ENCODE results near the gene CDKAL1.

CDKAL1 gene

DNA sequence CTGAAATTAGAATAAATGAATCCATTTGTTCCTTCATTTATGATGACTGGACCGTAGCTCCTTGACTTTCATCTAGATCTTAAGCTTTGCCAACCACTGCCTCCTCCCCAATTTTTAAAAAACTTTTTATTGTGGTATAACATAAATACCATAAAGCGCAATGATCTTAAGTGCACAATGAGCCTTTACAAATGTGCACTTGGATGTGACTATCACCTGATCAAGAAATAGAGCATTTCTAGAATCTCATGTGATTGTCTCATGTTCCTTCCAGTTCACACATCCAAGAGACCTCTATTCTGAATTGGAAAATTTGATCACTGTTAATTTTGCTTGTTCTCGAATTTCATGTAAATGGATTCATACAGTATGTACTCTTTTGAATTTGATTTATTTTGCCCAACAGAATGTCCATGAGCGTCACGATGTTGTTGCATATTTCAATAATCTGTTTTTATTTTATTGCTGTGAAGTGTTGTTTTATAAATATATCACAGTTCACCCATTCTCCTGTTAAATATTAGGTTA is 442.2 kb downstream of the CDKAL1 start:
- no peak for DNase-seq (ENCODE audit: low read depth)
- TF ChIP-seq, protein P1, sequence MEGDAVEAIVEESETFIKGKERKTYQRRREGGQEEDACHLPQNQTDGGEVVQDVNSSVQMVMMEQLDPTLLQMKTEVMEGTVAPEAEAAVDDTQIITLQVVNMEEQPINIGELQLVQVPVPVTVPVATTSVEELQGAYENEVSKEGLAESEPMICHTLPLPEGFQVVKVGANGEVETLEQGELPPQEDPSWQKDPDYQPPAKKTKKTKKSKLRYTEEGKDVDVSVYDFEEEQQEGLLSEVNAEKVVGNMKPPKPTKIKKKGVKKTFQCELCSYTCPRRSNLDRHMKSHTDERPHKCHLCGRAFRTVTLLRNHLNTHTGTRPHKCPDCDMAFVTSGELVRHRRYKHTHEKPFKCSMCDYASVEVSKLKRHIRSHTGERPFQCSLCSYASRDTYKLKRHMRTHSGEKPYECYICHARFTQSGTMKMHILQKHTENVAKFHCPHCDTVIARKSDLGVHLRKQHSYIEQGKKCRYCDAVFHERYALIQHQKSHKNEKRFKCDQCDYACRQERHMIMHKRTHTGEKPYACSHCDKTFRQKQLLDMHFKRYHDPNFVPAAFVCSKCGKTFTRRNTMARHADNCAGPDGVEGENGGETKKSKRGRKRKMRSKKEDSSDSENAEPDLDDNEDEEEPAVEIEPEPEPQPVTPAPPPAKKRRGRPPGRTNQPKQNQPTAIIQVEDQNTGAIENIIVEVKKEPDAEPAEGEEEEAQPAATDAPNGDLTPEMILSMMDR (conservative IDR thresholded peaks at IDR 0.05; ENCODE audit: low read depth, low read length) = no peak

DNA sequence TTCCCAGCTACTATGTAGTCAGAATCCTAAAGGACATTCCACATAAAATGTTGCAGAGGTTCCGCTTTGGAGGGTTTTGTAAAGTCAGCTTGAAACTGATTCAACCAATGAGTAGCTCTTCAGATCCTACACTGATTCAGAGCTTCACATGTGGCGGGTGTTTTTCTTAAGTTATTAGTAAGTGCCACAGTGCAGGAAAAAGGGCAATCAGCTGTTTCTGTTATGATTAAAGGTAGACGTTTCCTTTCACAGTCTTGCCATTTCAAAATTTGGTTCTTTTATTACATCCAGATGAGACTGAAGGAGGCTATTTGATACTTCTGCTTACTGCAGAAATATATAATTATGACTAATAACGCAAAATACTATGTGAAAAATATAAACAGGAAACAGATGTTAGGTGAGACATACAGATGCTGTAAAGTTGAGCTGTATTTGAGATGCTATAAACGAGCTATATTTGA is 443.9 kb downstream of the CDKAL1 start:
- TF ChIP-seq, protein P1 (conservative IDR thresholded peaks at IDR 0.05; ENCODE audit: low read depth, low read length) = no peak
- no peak overlapping the region for H3K4me3 ChIP-seq (ENCODE audit: low read length)
- DNase-seq (ENCODE audit: low read depth) = no peak

More for the DNA sequence above, 442.2 kb downstream of the CDKAL1 start:
- H3K4me3 ChIP-seq (ENCODE audit: low read length) = no peak overlapping the region

DNA sequence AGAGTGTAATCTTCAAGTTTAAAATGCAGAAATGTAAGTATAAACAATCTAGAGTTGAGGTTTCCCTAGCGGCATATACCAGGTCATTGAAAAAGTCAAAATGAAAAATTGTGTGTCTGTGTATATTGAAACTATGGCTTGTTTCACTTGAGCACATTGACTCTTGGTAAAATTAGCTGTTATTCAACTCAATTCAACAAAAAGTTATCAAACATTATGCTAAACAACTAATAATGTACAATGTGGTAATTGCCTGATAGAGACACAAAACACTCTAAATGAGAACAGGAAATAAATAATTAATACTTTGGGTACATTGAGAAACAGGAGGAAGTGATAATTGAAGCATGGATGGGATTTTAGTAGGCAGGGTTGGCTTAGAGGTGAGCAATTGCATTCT is 444.8 kb downstream of the CDKAL1 start:
- DNase-seq (ENCODE audit: low read depth) = no peak
- TF ChIP-seq, protein P1 (conservative IDR thresholded peaks at IDR 0.05; ENCODE audit: low read depth, low read length) = no peak
- H3K4me3 ChIP-seq (ENCODE audit: low read length) = no peak overlapping the region

DNA sequence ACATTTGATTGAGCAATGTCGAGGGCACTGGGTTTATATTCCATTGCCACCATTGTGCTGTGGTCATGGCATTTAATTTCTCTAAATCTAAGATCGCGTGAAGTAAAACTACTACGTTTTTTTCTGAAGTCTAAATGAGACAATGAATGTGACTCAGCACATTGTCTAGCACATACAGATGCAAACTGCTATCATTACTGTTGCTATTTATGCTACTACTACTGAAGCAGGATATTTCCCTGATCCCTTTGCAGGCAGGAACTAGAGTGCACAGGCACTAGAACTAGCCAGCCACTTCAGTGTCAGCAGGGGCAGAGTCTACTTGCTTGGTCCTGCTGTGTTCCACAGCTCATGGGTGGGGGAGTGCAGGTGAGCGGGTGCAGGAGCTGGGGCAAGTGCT is 449.7 kb downstream of the CDKAL1 start:
- no peak overlapping the region for H3K4me3 ChIP-seq (ENCODE audit: low read length)
- DNase-seq (ENCODE audit: low read depth) = no peak
- TF ChIP-seq, protein P1 (conservative IDR thresholded peaks at IDR 0.05; ENCODE audit: low read depth, low read length) = no peak

DNA sequence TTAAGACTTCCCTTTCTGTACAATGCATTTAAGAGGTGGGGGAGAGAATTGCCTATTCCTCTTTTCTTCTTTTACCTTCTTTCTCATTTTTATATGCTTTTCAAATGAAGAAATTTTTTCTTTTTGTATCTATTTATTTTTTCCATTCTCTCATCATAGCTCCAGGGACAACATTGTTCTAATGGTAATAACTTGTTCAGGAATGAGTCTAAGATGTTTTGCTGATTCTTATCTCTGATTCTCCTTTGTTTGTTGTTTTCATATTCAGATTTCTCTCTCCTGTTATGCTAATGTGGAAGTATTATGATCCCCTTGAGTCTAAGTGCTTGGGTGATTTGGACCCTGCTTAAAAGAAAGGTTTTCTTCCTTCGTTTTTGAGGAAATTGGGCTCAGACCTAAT is 451.6 kb downstream of the CDKAL1 start:
- DNase-seq (ENCODE audit: low read depth) = no peak
- TF ChIP-seq, protein P1 (conservative IDR thresholded peaks at IDR 0.05; ENCODE audit: low read depth, low read length) = no peak
- H3K4me3 ChIP-seq (ENCODE audit: low read length) = no peak overlapping the region

DNA sequence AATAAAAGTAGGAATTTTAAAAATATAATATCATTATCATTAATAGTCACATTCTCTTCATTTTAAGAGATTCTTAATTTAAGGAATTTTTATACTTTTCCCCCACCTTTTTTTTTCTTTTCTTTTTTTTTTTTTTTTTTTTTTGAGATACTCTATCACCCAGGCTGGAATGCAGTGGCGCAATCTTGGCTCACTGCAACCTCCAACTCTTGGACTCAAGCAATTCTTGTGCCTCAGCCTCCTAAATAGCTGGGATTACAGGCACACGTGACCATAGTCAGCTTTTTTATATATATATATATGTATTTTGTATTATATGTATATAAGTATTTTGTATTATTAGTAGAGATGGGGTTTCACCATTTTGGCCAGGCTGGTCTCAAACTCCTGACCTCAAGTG is 457.7 kb downstream of the CDKAL1 start:
- H3K4me3 ChIP-seq (ENCODE audit: low read length) = no peak overlapping the region
- TF ChIP-seq, protein P1 (conservative IDR thresholded peaks at IDR 0.05; ENCODE audit: low read depth, low read length) = no peak
- DNase-seq (ENCODE audit: low read depth) = no peak

DNA sequence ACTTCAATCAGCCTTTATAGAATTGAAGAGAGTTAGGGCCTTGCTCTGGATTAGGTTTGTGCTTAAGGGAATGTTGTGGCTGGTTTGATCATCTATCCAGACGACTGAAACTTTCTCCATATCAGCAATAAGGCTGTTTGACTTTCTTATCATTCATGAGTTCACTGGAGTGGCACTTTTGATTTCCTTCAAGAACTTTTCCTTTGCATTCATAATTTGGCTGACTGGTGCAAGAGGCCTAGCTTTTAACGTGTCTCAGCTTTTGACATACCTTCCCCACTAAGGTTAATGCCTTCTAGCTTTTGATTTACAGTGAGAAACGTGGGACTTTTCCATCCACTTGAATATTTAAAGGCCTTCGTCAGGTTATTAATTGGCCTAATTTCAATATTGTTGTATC is 461.8 kb downstream of the CDKAL1 start:
- no peak for DNase-seq (ENCODE audit: low read depth)
- no peak overlapping the region for H3K4me3 ChIP-seq (ENCODE audit: low read length)
- TF ChIP-seq, protein P1 (conservative IDR thresholded peaks at IDR 0.05; ENCODE audit: low read depth, low read length) = no peak
